IMR-90 (cell line): Measurements from ENCODE around the gene HADHA. TPM values are rescaled to one million over a fixed set of nuclear protein-coding genes. Genes with fewer than 3 reads are reported as not detected.

Experiments
- ATAC-seq: fragments of 200-7000 bp; cut with Tn5 transposase; 2 replicates; pipeline ENCODE4 v1.9.1; 2020; ENCODE audit warnings: low read depth, mild to moderate bottlenecking, moderate library complexity
- BruUV-seq: library from RNA; stranded (reverse); fragments of 400-500 nt; replicated peaks from 2 replicates; lab custom pipeline; 2021; lab: Mats Ljungman, UMichigan
- CTCF ChIA-PET: fragments of 300-600 bp; formaldehyde crosslinking; extraction: SDS; loops from one replicate; lab custom pipeline; 2021; ENCODE audit warnings: antibody characterized with exemption; lab: Yijun Ruan, JAX
- POLR2A ChIA-PET: fragments of 300-600 bp; sonication (Branson Sonifier 250); formaldehyde crosslinking; loops from one replicate; lab custom pipeline; 2022; ENCODE audit warnings: antibody characterized with exemption; ENCODE audit not compliant: unreplicated experiment; lab: Charles Lee
- DNase-seq: peaks from one replicate; pipeline ENCODE4 v3.0.0; 2013
- H2AFZ ChIP-seq: replicated peaks from 2 replicates; pipeline ENCODE3; 2013; ENCODE audit warnings: low read length, mild to moderate bottlenecking; ENCODE audit not compliant: poor library complexity
- H2AK5ac ChIP-seq: 2 replicates; pipeline ENCODE4 v1.6.1; 2013; ENCODE audit warnings: low read depth, low read length, inconsistent platforms
- H2AK9ac ChIP-seq: replicated peaks from 2 replicates; pipeline ENCODE3; 2013; ENCODE audit warnings: mild to moderate bottlenecking, low read depth, low read length, moderate library complexity; ENCODE audit not compliant: poor library complexity
- H2BK120ac ChIP-seq: 2 replicates; pipeline ENCODE4 v1.6.1; 2013; ENCODE audit warnings: low read depth, low read length, inconsistent platforms
- H2BK15ac ChIP-seq: 3 replicates; pipeline ENCODE4 v1.6.1; 2013; ENCODE audit warnings: low read depth, low read length, inconsistent platforms
- H2BK20ac ChIP-seq: 2 replicates; pipeline ENCODE4 v1.6.1; 2013; ENCODE audit warnings: low read depth, mild to moderate bottlenecking, inconsistent platforms, low read length, moderate library complexity
- H2BK5ac ChIP-seq: 2 replicates; pipeline ENCODE4 v1.6.1; 2013; ENCODE audit warnings: mild to moderate bottlenecking, low read depth, low read length, inconsistent platforms; ENCODE audit not compliant: poor library complexity, severe bottlenecking
- H3K14ac ChIP-seq: replicated peaks from 2 replicates; pipeline ENCODE4 v1.6.1; 2013; ENCODE audit warnings: low read depth, low read length, inconsistent platforms
- H3K18ac ChIP-seq: 2 replicates; pipeline ENCODE4 v1.6.1; 2013; ENCODE audit warnings: low read depth, low read length, control low read depth
- H3K23ac ChIP-seq: 2 replicates; pipeline ENCODE4 v1.6.1; 2013; ENCODE audit warnings: low read depth, low read length, inconsistent platforms
- H3K27ac ChIP-seq: 2 replicates; pipeline ENCODE4 v1.5.1; 2013; ENCODE audit warnings: mild to moderate bottlenecking, control low read depth, low read length; ENCODE audit not compliant: insufficient read depth
- H3K27me3 ChIP-seq: 2 replicates; pipeline ENCODE4 v1.6.1; 2013; ENCODE audit warnings: low read length; ENCODE audit not compliant: control insufficient read depth, insufficient read depth
- H3K36me3 ChIP-seq: 2 replicates; pipeline ENCODE4 v1.6.1; 2013; ENCODE audit warnings: low read length, mixed read lengths; ENCODE audit not compliant: control insufficient read depth, insufficient read depth
- H3K4ac ChIP-seq: 2 replicates; pipeline ENCODE4 v1.6.1; 2013; ENCODE audit warnings: low read depth, low read length, inconsistent platforms
- H3K4me1 ChIP-seq: 2 replicates; pipeline ENCODE4 v1.6.1; 2013; ENCODE audit warnings: low read length, mixed read lengths; ENCODE audit not compliant: control insufficient read depth, insufficient read depth
- H3K4me2 ChIP-seq: 2 replicates; pipeline ENCODE4 v1.6.1; 2013; ENCODE audit warnings: low read depth, mild to moderate bottlenecking, control low read depth, low read length, moderate library complexity
- H3K4me3 ChIP-seq: 2 replicates; pipeline ENCODE4 v1.5.1; 2013; ENCODE audit warnings: low read depth, mild to moderate bottlenecking, control low read depth, low read length, moderate library complexity; ENCODE audit not compliant: insufficient read depth
- H3K56ac ChIP-seq: 2 replicates; pipeline ENCODE4 v1.6.1; 2013; ENCODE audit warnings: low read length, inconsistent platforms; ENCODE audit not compliant: insufficient read depth; ENCODE audit errors: extremely low read depth
- H3K79me1 ChIP-seq, 2 experiments: 2 replicates each; pipeline ENCODE4 v1.6.1; 2013; ENCODE audit warnings: low read length in 2 of 2, inconsistent platforms in 1 of 2, low read depth in 1 of 2
- H3K9ac ChIP-seq: 2 replicates; pipeline ENCODE4 v1.6.1; 2013; ENCODE audit warnings: low read depth, low read length, control low read depth
- H3K9me1 ChIP-seq: 2 replicates; pipeline ENCODE4 v1.6.1; 2013; ENCODE audit warnings: low read length, inconsistent platforms; ENCODE audit not compliant: insufficient read depth
- H3K9me3 ChIP-seq: 2 replicates; pipeline ENCODE4 v1.6.1; 2013; ENCODE audit warnings: low read length; ENCODE audit not compliant: control insufficient read depth, insufficient read depth
- H4K20me1 ChIP-seq: 2 replicates; pipeline ENCODE4 v1.6.1; 2013; ENCODE audit warnings: low read length, inconsistent platforms; ENCODE audit not compliant: insufficient read depth
- H4K5ac ChIP-seq: 2 replicates; pipeline ENCODE4 v1.6.1; 2013; ENCODE audit warnings: mild to moderate bottlenecking, low read depth, low read length, control low read depth
- H4K8ac ChIP-seq, 2 experiments: 2 replicates each; pipeline ENCODE4 v1.6.1; 2013; ENCODE audit warnings: low read depth in 2 of 2, low read length in 2 of 2, control low read depth in 1 of 2, inconsistent platforms in 1 of 2
- H4K91ac ChIP-seq: 2 replicates; pipeline ENCODE4 v1.6.1; 2013; ENCODE audit warnings: low read depth, low read length, inconsistent platforms; ENCODE audit not compliant: insufficient read depth
- BHLHE40 ChIP-seq: fragments of 150-350 bp; IDR thresholded peaks from 2 replicates; pipeline ENCODE4 v1.6.1; 2016; ENCODE audit warnings: mild to moderate bottlenecking, low read depth, low read length
- CEBPB ChIP-seq: IDR thresholded peaks from 2 replicates; pipeline ENCODE4 v1.6.1; 2012; ENCODE audit warnings: low read depth, low read length, improper control_type of control experiment
- CHD1 ChIP-seq: IDR thresholded peaks from 2 replicates; pipeline ENCODE4 v1.6.1; 2012; ENCODE audit warnings: low read depth, low read length, improper control_type of control experiment
- CTCF ChIP-seq: conservative IDR thresholded peaks from 2 replicates; pipeline ENCODE4 v1.5.1; 2012; ENCODE audit warnings: mild to moderate bottlenecking, low read depth, low read length, improper control_type of control experiment
- FOS ChIP-seq: fragments of 150-350 bp; IDR thresholded peaks from 2 replicates; pipeline ENCODE4 v1.6.1; 2016; ENCODE audit warnings: low read depth, low read length
- MXI1 ChIP-seq: IDR thresholded peaks from 2 replicates; pipeline ENCODE4 v1.6.1; 2012; ENCODE audit warnings: low read depth, mild to moderate bottlenecking, low read length, moderate library complexity, borderline replicate concordance
- NFE2L2 ChIP-seq: fragments of 150-350 bp; IDR thresholded peaks from 2 replicates; pipeline ENCODE4 v1.6.1; 2016; ENCODE audit warnings: low read depth, mild to moderate bottlenecking, low read length
- POLR2A ChIP-seq: IDR thresholded peaks from 2 replicates; pipeline ENCODE4 v1.6.1; 2012; ENCODE audit warnings: mild to moderate bottlenecking, low read depth, low read length
- RAD21 ChIP-seq: IDR thresholded peaks from 2 replicates; pipeline ENCODE4 v1.6.1; 2012; ENCODE audit warnings: low read length, improper control_type of control experiment
- RCOR1 ChIP-seq: IDR thresholded peaks from 2 replicates; pipeline ENCODE4 v1.6.1; 2012; ENCODE audit warnings: mild to moderate bottlenecking, low read length, improper control_type of control experiment; ENCODE audit not compliant: insufficient replicate concordance
- SMC3 ChIP-seq: fragments of 150-350 bp; IDR thresholded peaks from 2 replicates; pipeline ENCODE4 v1.6.1; 2016; ENCODE audit warnings: low read depth, mild to moderate bottlenecking, antibody characterized with exemption, low read length, moderate library complexity
- WGBS, 2 experiments: methylation state at CpG; one replicate each; pipeline versions ENCODE4 v1.1.5 to v1.1.7; 2013; ENCODE audit warnings: missing lambda C conversion rate in 2 of 2; ENCODE audit not compliant: insufficient read length in 1 of 2; ENCODE audit errors: extremely low coverage in 2 of 2; 5-methylcytosine and 5-hydroxymethylcytosine counted together
- dilution Hi-C: fragments of 300-500 bp; cut with HindIII; formaldehyde crosslinking; loops from one replicate; pipeline ENCODE4 v1.14.3; 2018; ENCODE audit warnings: low sequenced_read_pairs; ENCODE audit not compliant: unreplicated experiment
- in situ Hi-C: fragments of 300-500 bp; cut with MboI; formaldehyde crosslinking; loops from 3 replicates; pipeline ENCODE4 v1.14.3; 2019; ENCODE audit warnings: low sequenced_read_pairs, inconsistent platforms, mixed read lengths
- intact Hi-C: fragments of 100-400 bp; cut with micrococcal nuclease; formaldehyde crosslinking; loops from 2 replicates; pipeline ENCODE4 v1.10.0; 2022
- polyA plus RNA-seq, 3 experiments: library from polyadenylated mRNA; depleted of rRNA; stranded (reverse); fragments of >200 nt; gene quantifications; 2 replicates each; pipeline ENCODE4 v1.2.3, GENCODE V29; 2012; ENCODE audit warnings: low replicate concordance in 1 of 3
- total RNA-seq: library from RNA; depleted of rRNA; stranded (reverse); fragments of >200 nt; gene quantifications from 2 replicates; pipeline ENCODE4 v1.2.3, GENCODE V29; 2012
- TF ChIP-seq, protein P1 (sequence below): fragments of 150-350 bp; IDR thresholded peaks from 2 replicates; pipeline ENCODE4 v1.6.1; 2017; ENCODE audit warnings: mild to moderate bottlenecking, antibody characterized with exemption, low read length, low read depth

The HADHA gene
- total and polyA plus RNA-seq, 2 of the 4 experiments (the other 2 are of a cell fraction): 52.7 to 111 TPM

GRCh38 chr2:26216587-26216986 is 27.8 kb downstream of the HADHA start:
- peaks cover 3% of the 10 kb centered on the region; the same call in 1 of the 2 replicates for H3K9me3 ChIP-seq
- H3K79me1 ChIP-seq: peaks cover 6 to 7% of the 10 kb centered on the region in 2 experiments; a peak in 2 of 4 replicates
- no peak overlapping the region for H2AFZ ChIP-seq
- no peak overlapping the region for H3K4me2 ChIP-seq
- H3K4me1 ChIP-seq: no peaks in the 10 kb centered on the region
- no peak overlapping the region for H2AK9ac ChIP-seq
- H2BK5ac ChIP-seq: no peak overlapping the region
- H3K23ac ChIP-seq: no peak overlapping the region
- H4K91ac ChIP-seq: no peak overlapping the region
- no peak overlapping the region for H2BK20ac ChIP-seq
- H4K8ac ChIP-seq: no peak overlapping the region
- no peaks in the 10 kb centered on the region for H3K27me3 ChIP-seq
- H3K14ac ChIP-seq: no peak overlapping the region
- H3K18ac ChIP-seq: no peak overlapping the region
- in situ Hi-C loops: no loop called here
- ChIA-PET POLR2A (no interaction called here), CTCF (no interaction called here)
- DNase-seq (no peak), ATAC-seq (no peak)
- H2AK5ac ChIP-seq: no peak overlapping the region
- no peak overlapping the region for H3K27ac ChIP-seq
- no peak overlapping the region for H3K56ac ChIP-seq
- no peaks in the 10 kb centered on the region for H4K20me1 ChIP-seq
- H2BK120ac ChIP-seq: no peak overlapping the region
- TF ChIP-seq CEBPB (no peak), CTCF (no peak), POLR2A (no peak), MXI1 (no peak), RCOR1 (no peak), NFE2L2 (no peak), FOS (no peak), SMC3 (no peak), CHD1 (no peak), BHLHE40 (no peak), RAD21 (no peak)
- TF ChIP-seq, protein P1, sequence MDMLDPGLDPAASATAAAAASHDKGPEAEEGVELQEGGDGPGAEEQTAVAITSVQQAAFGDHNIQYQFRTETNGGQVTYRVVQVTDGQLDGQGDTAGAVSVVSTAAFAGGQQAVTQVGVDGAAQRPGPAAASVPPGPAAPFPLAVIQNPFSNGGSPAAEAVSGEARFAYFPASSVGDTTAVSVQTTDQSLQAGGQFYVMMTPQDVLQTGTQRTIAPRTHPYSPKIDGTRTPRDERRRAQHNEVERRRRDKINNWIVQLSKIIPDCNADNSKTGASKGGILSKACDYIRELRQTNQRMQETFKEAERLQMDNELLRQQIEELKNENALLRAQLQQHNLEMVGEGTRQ: no peak
- dilution Hi-C loops: no loop called here
- intact Hi-C loops: no loop called here
- H3K9me1 ChIP-seq: peaks cover 2% of the 10 kb centered on the region; the same call in 1 of the 2 replicates
- peaks cover 41% of the 10 kb centered on the region for H3K36me3 ChIP-seq
- no peak overlapping the region for H3K4ac ChIP-seq
- no peak overlapping the region for H3K4me3 ChIP-seq
- H2BK15ac ChIP-seq: no peak overlapping the region
- H3K9ac ChIP-seq: no peak overlapping the region
- no peak overlapping the region for H4K5ac ChIP-seq
- no TSS peak for BruUV-seq
- WGBS, 2 experiments: no CpG with 5 or more reads among the region's 4 CpGs
